IMR-90 (cell line): ENCODE results near the gene TFEB. TPM values are rescaled to one million over a fixed set of nuclear protein-coding genes. Genes with fewer than 3 reads are reported as not detected.

Experiments
- ATAC-seq: fragments of 200-7000 bp; cut with Tn5 transposase; 2 replicates; pipeline ENCODE4 v1.9.1; 2020; ENCODE audit warnings: low read depth, mild to moderate bottlenecking, moderate library complexity
- BruUV-seq: library from RNA; stranded (reverse); fragments of 400-500 nt; replicated peaks from 2 replicates; lab custom pipeline; 2021; lab: Mats Ljungman, UMichigan
- CTCF ChIA-PET: fragments of 300-600 bp; formaldehyde crosslinking; extraction: SDS; loops from one replicate; lab custom pipeline; 2021; ENCODE audit warnings: antibody characterized with exemption; lab: Yijun Ruan, JAX
- POLR2A ChIA-PET: fragments of 300-600 bp; sonication (Branson Sonifier 250); formaldehyde crosslinking; loops from one replicate; lab custom pipeline; 2022; ENCODE audit warnings: antibody characterized with exemption; ENCODE audit not compliant: unreplicated experiment; lab: Charles Lee
- DNase-seq: peaks from one replicate; pipeline ENCODE4 v3.0.0; 2013
- H2AFZ ChIP-seq: replicated peaks from 2 replicates; pipeline ENCODE3; 2013; ENCODE audit warnings: low read length, mild to moderate bottlenecking; ENCODE audit not compliant: poor library complexity
- H2AK5ac ChIP-seq: 2 replicates; pipeline ENCODE4 v1.6.1; 2013; ENCODE audit warnings: low read depth, low read length, inconsistent platforms
- H2AK9ac ChIP-seq: replicated peaks from 2 replicates; pipeline ENCODE3; 2013; ENCODE audit warnings: mild to moderate bottlenecking, low read depth, low read length, moderate library complexity; ENCODE audit not compliant: poor library complexity
- H2BK120ac ChIP-seq: 2 replicates; pipeline ENCODE4 v1.6.1; 2013; ENCODE audit warnings: low read depth, low read length, inconsistent platforms
- H2BK15ac ChIP-seq: 3 replicates; pipeline ENCODE4 v1.6.1; 2013; ENCODE audit warnings: low read depth, low read length, inconsistent platforms
- H2BK20ac ChIP-seq: 2 replicates; pipeline ENCODE4 v1.6.1; 2013; ENCODE audit warnings: low read depth, mild to moderate bottlenecking, inconsistent platforms, low read length, moderate library complexity
- H2BK5ac ChIP-seq: 2 replicates; pipeline ENCODE4 v1.6.1; 2013; ENCODE audit warnings: mild to moderate bottlenecking, low read depth, low read length, inconsistent platforms; ENCODE audit not compliant: poor library complexity, severe bottlenecking
- H3K14ac ChIP-seq: replicated peaks from 2 replicates; pipeline ENCODE4 v1.6.1; 2013; ENCODE audit warnings: low read depth, low read length, inconsistent platforms
- H3K18ac ChIP-seq: 2 replicates; pipeline ENCODE4 v1.6.1; 2013; ENCODE audit warnings: low read depth, low read length, control low read depth
- H3K23ac ChIP-seq: 2 replicates; pipeline ENCODE4 v1.6.1; 2013; ENCODE audit warnings: low read depth, low read length, inconsistent platforms
- H3K27ac ChIP-seq: 2 replicates; pipeline ENCODE4 v1.5.1; 2013; ENCODE audit warnings: mild to moderate bottlenecking, control low read depth, low read length; ENCODE audit not compliant: insufficient read depth
- H3K27me3 ChIP-seq: 2 replicates; pipeline ENCODE4 v1.6.1; 2013; ENCODE audit warnings: low read length; ENCODE audit not compliant: control insufficient read depth, insufficient read depth
- H3K36me3 ChIP-seq: 2 replicates; pipeline ENCODE4 v1.6.1; 2013; ENCODE audit warnings: low read length, mixed read lengths; ENCODE audit not compliant: control insufficient read depth, insufficient read depth
- H3K4ac ChIP-seq: 2 replicates; pipeline ENCODE4 v1.6.1; 2013; ENCODE audit warnings: low read depth, low read length, inconsistent platforms
- H3K4me1 ChIP-seq: 2 replicates; pipeline ENCODE4 v1.6.1; 2013; ENCODE audit warnings: low read length, mixed read lengths; ENCODE audit not compliant: control insufficient read depth, insufficient read depth
- H3K4me2 ChIP-seq: 2 replicates; pipeline ENCODE4 v1.6.1; 2013; ENCODE audit warnings: low read depth, mild to moderate bottlenecking, control low read depth, low read length, moderate library complexity
- H3K4me3 ChIP-seq: 2 replicates; pipeline ENCODE4 v1.5.1; 2013; ENCODE audit warnings: low read depth, mild to moderate bottlenecking, control low read depth, low read length, moderate library complexity; ENCODE audit not compliant: insufficient read depth
- H3K56ac ChIP-seq: 2 replicates; pipeline ENCODE4 v1.6.1; 2013; ENCODE audit warnings: low read length, inconsistent platforms; ENCODE audit not compliant: insufficient read depth; ENCODE audit errors: extremely low read depth
- H3K79me1 ChIP-seq, 2 experiments: 2 replicates each; pipeline ENCODE4 v1.6.1; 2013; ENCODE audit warnings: low read length in 2 of 2, inconsistent platforms in 1 of 2, low read depth in 1 of 2
- H3K9ac ChIP-seq: 2 replicates; pipeline ENCODE4 v1.6.1; 2013; ENCODE audit warnings: low read depth, low read length, control low read depth
- H3K9me1 ChIP-seq: 2 replicates; pipeline ENCODE4 v1.6.1; 2013; ENCODE audit warnings: low read length, inconsistent platforms; ENCODE audit not compliant: insufficient read depth
- H3K9me3 ChIP-seq: 2 replicates; pipeline ENCODE4 v1.6.1; 2013; ENCODE audit warnings: low read length; ENCODE audit not compliant: control insufficient read depth, insufficient read depth
- H4K20me1 ChIP-seq: 2 replicates; pipeline ENCODE4 v1.6.1; 2013; ENCODE audit warnings: low read length, inconsistent platforms; ENCODE audit not compliant: insufficient read depth
- H4K5ac ChIP-seq: 2 replicates; pipeline ENCODE4 v1.6.1; 2013; ENCODE audit warnings: mild to moderate bottlenecking, low read depth, low read length, control low read depth
- H4K8ac ChIP-seq, 2 experiments: 2 replicates each; pipeline ENCODE4 v1.6.1; 2013; ENCODE audit warnings: low read depth in 2 of 2, low read length in 2 of 2, control low read depth in 1 of 2, inconsistent platforms in 1 of 2
- H4K91ac ChIP-seq: 2 replicates; pipeline ENCODE4 v1.6.1; 2013; ENCODE audit warnings: low read depth, low read length, inconsistent platforms; ENCODE audit not compliant: insufficient read depth
- BHLHE40 ChIP-seq: fragments of 150-350 bp; IDR thresholded peaks from 2 replicates; pipeline ENCODE4 v1.6.1; 2016; ENCODE audit warnings: mild to moderate bottlenecking, low read depth, low read length
- CEBPB ChIP-seq: IDR thresholded peaks from 2 replicates; pipeline ENCODE4 v1.6.1; 2012; ENCODE audit warnings: low read depth, low read length, improper control_type of control experiment
- CHD1 ChIP-seq: IDR thresholded peaks from 2 replicates; pipeline ENCODE4 v1.6.1; 2012; ENCODE audit warnings: low read depth, low read length, improper control_type of control experiment
- CTCF ChIP-seq: conservative IDR thresholded peaks from 2 replicates; pipeline ENCODE4 v1.5.1; 2012; ENCODE audit warnings: mild to moderate bottlenecking, low read depth, low read length, improper control_type of control experiment
- ELK1 ChIP-seq: fragments of 150-350 bp; IDR thresholded peaks from 2 replicates; pipeline ENCODE4 v1.6.1; 2016; ENCODE audit warnings: low read depth, mild to moderate bottlenecking, low read length, moderate library complexity, borderline replicate concordance
- FOS ChIP-seq: fragments of 150-350 bp; IDR thresholded peaks from 2 replicates; pipeline ENCODE4 v1.6.1; 2016; ENCODE audit warnings: low read depth, low read length
- MAZ ChIP-seq: IDR thresholded peaks from 2 replicates; pipeline ENCODE4 v1.6.1; 2012; ENCODE audit warnings: low read depth, mild to moderate bottlenecking, low read length, improper control_type of control experiment, moderate library complexity, borderline replicate concordance
- MXI1 ChIP-seq: IDR thresholded peaks from 2 replicates; pipeline ENCODE4 v1.6.1; 2012; ENCODE audit warnings: low read depth, mild to moderate bottlenecking, low read length, moderate library complexity, borderline replicate concordance
- POLR2A ChIP-seq: IDR thresholded peaks from 2 replicates; pipeline ENCODE4 v1.6.1; 2012; ENCODE audit warnings: mild to moderate bottlenecking, low read depth, low read length
- RAD21 ChIP-seq: IDR thresholded peaks from 2 replicates; pipeline ENCODE4 v1.6.1; 2012; ENCODE audit warnings: low read length, improper control_type of control experiment
- RCOR1 ChIP-seq: IDR thresholded peaks from 2 replicates; pipeline ENCODE4 v1.6.1; 2012; ENCODE audit warnings: mild to moderate bottlenecking, low read length, improper control_type of control experiment; ENCODE audit not compliant: insufficient replicate concordance
- RFX5 ChIP-seq: IDR thresholded peaks from 2 replicates; pipeline ENCODE4 v1.8.0; 2012; ENCODE audit warnings: low read depth, mild to moderate bottlenecking, low read length, moderate library complexity
- SMC3 ChIP-seq: fragments of 150-350 bp; IDR thresholded peaks from 2 replicates; pipeline ENCODE4 v1.6.1; 2016; ENCODE audit warnings: low read depth, mild to moderate bottlenecking, antibody characterized with exemption, low read length, moderate library complexity
- WGBS, 2 experiments: methylation state at CpG; one replicate each; pipeline versions ENCODE4 v1.1.5 to v1.1.7; 2013; ENCODE audit warnings: missing lambda C conversion rate in 2 of 2; ENCODE audit not compliant: insufficient read length in 1 of 2; ENCODE audit errors: extremely low coverage in 2 of 2; 5-methylcytosine and 5-hydroxymethylcytosine counted together
- dilution Hi-C: fragments of 300-500 bp; cut with HindIII; formaldehyde crosslinking; loops from one replicate; pipeline ENCODE4 v1.14.3; 2018; ENCODE audit warnings: low sequenced_read_pairs; ENCODE audit not compliant: unreplicated experiment
- in situ Hi-C: fragments of 300-500 bp; cut with MboI; formaldehyde crosslinking; loops from 3 replicates; pipeline ENCODE4 v1.14.3; 2019; ENCODE audit warnings: low sequenced_read_pairs, inconsistent platforms, mixed read lengths
- intact Hi-C: fragments of 100-400 bp; cut with micrococcal nuclease; formaldehyde crosslinking; loops from 2 replicates; pipeline ENCODE4 v1.10.0; 2022
- polyA plus RNA-seq, 3 experiments: library from polyadenylated mRNA; depleted of rRNA; stranded (reverse); fragments of >200 nt; gene quantifications; 2 replicates each; pipeline ENCODE4 v1.2.3, GENCODE V29; 2012; ENCODE audit warnings: low replicate concordance in 1 of 3
- total RNA-seq: library from RNA; depleted of rRNA; stranded (reverse); fragments of >200 nt; gene quantifications from 2 replicates; pipeline ENCODE4 v1.2.3, GENCODE V29; 2012

The TFEB gene
- total and polyA plus RNA-seq, 2 of the 4 experiments (the other 2 are of a cell fraction): 4.5 to 4.9 TPM

- no peak for TF ChIP-seq ELK1
- TF ChIP-seq SMC3: no peak
- no peak for TF ChIP-seq FOS
- TF ChIP-seq CEBPB: no peak
- no peak for TF ChIP-seq CTCF
- TF ChIP-seq RCOR1: no peak
- TF ChIP-seq MXI1: no peak
- no peak for TF ChIP-seq RAD21
- TF ChIP-seq RFX5: no peak
- no peak for TF ChIP-seq CHD1
- TF ChIP-seq POLR2A: no peak
- no peak for TF ChIP-seq BHLHE40
- no peak for TF ChIP-seq MAZ
- Histone ChIP-seq H4K91ac (no peak overlapping the region), H3K27ac (no peak overlapping the region), H3K4me1 (peaks cover 3% of the 10 kb centered on the region; the same call in 1 of the 2 replicates), H4K8ac (no peak overlapping the region), H3K56ac (no peak overlapping the region), H2AK5ac (no peak overlapping the region), H2BK20ac (no peak overlapping the region), H2BK120ac (no peak overlapping the region), H3K23ac (no peak overlapping the region), H3K9ac (no peak overlapping the region), H3K27me3 (peaks cover 31% of the 10 kb centered on the region), H2BK5ac (no peak overlapping the region), H3K9me1 (no peaks in the 10 kb centered on the region; the same call in 1 of the 2 replicates), H4K5ac (no peak overlapping the region), H2AFZ (no peak overlapping the region), H3K79me1 (no peaks in the 10 kb centered on the region), H3K4me3 (no peak overlapping the region), H3K4me2 (no peak overlapping the region), H3K18ac (no peak overlapping the region), H2BK15ac (no peak overlapping the region), H3K4ac (no peak overlapping the region), H3K9me3 (no peaks in the 10 kb centered on the region), H3K36me3 (no peaks in the 10 kb centered on the region), H2AK9ac (no peak overlapping the region), H4K20me1 (no peaks in the 10 kb centered on the region), H3K14ac (no peak overlapping the region)
- DNase-seq (no peak), ATAC-seq (no peak)
- ChIA-PET POLR2A (no interaction called here), CTCF (no interaction called here)
- in situ Hi-C loops: no loop called here
- intact Hi-C loops: no loop called here
- BruUV-seq: no TSS peak
- 57% methylated on average over 1 of the region's 4 CpGs; no CpG with 5 or more reads in 1 of the 2 experiments for WGBS, 2 experiments
- dilution Hi-C loops: no loop called here
These were observed 20.5 kb upstream of the TFEB start for GRCh38 chr6:41755895-41756294.
